ENCODE measurements around the gene PSME2.

DNA sequence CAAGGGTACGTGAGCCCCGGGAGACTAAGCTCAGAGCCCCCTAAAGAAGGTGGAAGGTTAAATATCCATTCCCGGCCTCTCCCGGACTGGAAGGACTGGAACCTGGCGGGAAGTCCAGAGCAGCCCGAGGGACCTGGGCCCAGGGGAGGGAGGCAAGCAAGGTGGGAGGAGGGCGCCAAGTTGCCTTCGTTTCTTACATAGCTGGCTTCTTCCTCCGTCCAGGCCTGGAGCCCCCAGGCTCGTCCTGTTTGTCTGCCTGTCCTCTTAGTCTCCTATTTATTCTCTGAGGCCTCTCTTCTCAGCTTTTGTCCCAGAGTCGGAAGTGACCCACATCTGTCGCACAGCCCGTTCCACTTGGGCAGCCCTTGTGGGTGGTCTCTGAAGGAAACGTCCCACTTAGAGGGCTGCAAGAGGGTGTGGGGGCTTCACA is 51.6 kb downstream of the PSME2 start:
- TF ChIP-seq, protein P1, sequence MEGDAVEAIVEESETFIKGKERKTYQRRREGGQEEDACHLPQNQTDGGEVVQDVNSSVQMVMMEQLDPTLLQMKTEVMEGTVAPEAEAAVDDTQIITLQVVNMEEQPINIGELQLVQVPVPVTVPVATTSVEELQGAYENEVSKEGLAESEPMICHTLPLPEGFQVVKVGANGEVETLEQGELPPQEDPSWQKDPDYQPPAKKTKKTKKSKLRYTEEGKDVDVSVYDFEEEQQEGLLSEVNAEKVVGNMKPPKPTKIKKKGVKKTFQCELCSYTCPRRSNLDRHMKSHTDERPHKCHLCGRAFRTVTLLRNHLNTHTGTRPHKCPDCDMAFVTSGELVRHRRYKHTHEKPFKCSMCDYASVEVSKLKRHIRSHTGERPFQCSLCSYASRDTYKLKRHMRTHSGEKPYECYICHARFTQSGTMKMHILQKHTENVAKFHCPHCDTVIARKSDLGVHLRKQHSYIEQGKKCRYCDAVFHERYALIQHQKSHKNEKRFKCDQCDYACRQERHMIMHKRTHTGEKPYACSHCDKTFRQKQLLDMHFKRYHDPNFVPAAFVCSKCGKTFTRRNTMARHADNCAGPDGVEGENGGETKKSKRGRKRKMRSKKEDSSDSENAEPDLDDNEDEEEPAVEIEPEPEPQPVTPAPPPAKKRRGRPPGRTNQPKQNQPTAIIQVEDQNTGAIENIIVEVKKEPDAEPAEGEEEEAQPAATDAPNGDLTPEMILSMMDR (IDR thresholded peaks at IDR 0.05), result no peak
- no peak for TF ChIP-seq POLR2A (IDR thresholded peaks at IDR 0.05)
